HCT116 (cell line): ENCODE results near the gene TUBA4B.

Experiments used
- CEBPB ChIP-seq: IDR thresholded peaks from 2 replicates; pipeline ENCODE4 v1.6.1; 2012; ENCODE audit warnings: low read depth
- EGR1 ChIP-seq: IDR thresholded peaks from 2 replicates; pipeline ENCODE4 v1.6.1; 2012; ENCODE audit warnings: low read depth
- EZH2 ChIP-seq: fragments of 200-600 bp; sonication (generic); IDR thresholded peaks from 2 replicates; pipeline ENCODE4 v1.6.1; 2017; ENCODE audit warnings: antibody characterized with exemption, mixed run types
- JUND ChIP-seq: IDR thresholded peaks from 2 replicates; pipeline ENCODE4 v1.6.1; 2012
- POLR2A ChIP-seq: IDR thresholded peaks from 2 replicates; pipeline ENCODE4 v1.7.0; 2011; ENCODE audit warnings: borderline replicate concordance; ENCODE audit not compliant: insufficient read depth, insufficient read length; ENCODE audit errors: extremely low read depth
- POLR2AphosphoS5 ChIP-seq: IDR thresholded peaks from 2 replicates; pipeline ENCODE4 v1.6.1; 2011; ENCODE audit warnings: mild to moderate bottlenecking, low read depth, low read length, moderate library complexity
- SIN3A ChIP-seq: IDR thresholded peaks from 2 replicates; pipeline ENCODE4 v1.6.1; 2012; ENCODE audit warnings: low read depth
- SP1 ChIP-seq: IDR thresholded peaks from 2 replicates; pipeline ENCODE4 v1.6.1; 2012; ENCODE audit warnings: low read depth
- SRF ChIP-seq: IDR thresholded peaks from 2 replicates; pipeline ENCODE4 v1.6.1; 2012; ENCODE audit warnings: low read depth
- TCF7L2 ChIP-seq: IDR thresholded peaks from 2 replicates; pipeline ENCODE4 v1.7.0; 2011; ENCODE audit warnings: borderline replicate concordance, inconsistent platforms; ENCODE audit not compliant: insufficient read depth, insufficient read length; ENCODE audit errors: extremely low read depth
- TF ChIP-seq, protein P1 (sequence below), 3 experiments: fragments of 200-600 bp in 1 of 3; sonication (generic) in 1 of 3; IDR thresholded peaks in 2 of 3; conservative IDR thresholded peaks in 1 of 3; 2 replicates each; pipeline ENCODE4 v1.5.1; 2012 to 2017; ENCODE audit warnings: low read depth in 2 of 3, low read length in 2 of 3, antibody characterized with exemption in 1 of 3, borderline replicate concordance in 1 of 3, control low read depth in 1 of 3, mild to moderate bottlenecking in 1 of 3, mixed read lengths in 1 of 3, mixed run types in 1 of 3, moderate library complexity in 1 of 3; ENCODE audit not compliant: insufficient read depth in 1 of 3
- TF ChIP-seq, protein P2 (sequence below): IDR thresholded peaks from 2 replicates; pipeline ENCODE4 v1.6.1; 2012; ENCODE audit warnings: low read depth
- TF ChIP-seq, protein P3 (sequence below): IDR thresholded peaks from 2 replicates; pipeline ENCODE4 v1.6.1; 2011; ENCODE audit warnings: mild to moderate bottlenecking, low read length, moderate library complexity; ENCODE audit not compliant: insufficient replicate concordance; ENCODE audit errors: extremely low read depth
- TF ChIP-seq, protein P4 (sequence below): IDR thresholded peaks from 2 replicates; pipeline ENCODE4 v1.6.1; 2012

DNA sequence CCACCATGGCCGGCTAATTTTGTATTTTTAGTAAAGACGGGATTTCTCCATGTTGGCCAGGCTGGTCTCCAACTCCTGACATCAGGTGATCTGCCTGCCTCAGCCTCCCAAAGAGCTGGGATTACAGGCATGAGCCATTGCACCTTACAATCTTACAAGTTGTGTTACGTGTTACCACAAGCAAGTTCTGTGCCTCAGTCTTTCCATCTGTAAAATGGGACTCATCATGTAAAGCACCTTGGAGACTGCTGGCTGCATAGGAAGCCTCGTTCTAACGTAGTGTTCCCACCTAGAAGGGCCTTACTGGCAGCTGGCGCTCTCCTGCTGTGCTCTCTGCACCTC, 36.1 kb downstream of the TUBA4B start:
- TF ChIP-seq JUND (no peak), EGR1 (no peak), SIN3A (no peak), SRF (no peak), POLR2AphosphoS5 (no peak), EZH2 (no peak), POLR2A (no peak), SP1 (no peak), CEBPB (no peak), TCF7L2 (no peak)
- TF ChIP-seq, protein P1, sequence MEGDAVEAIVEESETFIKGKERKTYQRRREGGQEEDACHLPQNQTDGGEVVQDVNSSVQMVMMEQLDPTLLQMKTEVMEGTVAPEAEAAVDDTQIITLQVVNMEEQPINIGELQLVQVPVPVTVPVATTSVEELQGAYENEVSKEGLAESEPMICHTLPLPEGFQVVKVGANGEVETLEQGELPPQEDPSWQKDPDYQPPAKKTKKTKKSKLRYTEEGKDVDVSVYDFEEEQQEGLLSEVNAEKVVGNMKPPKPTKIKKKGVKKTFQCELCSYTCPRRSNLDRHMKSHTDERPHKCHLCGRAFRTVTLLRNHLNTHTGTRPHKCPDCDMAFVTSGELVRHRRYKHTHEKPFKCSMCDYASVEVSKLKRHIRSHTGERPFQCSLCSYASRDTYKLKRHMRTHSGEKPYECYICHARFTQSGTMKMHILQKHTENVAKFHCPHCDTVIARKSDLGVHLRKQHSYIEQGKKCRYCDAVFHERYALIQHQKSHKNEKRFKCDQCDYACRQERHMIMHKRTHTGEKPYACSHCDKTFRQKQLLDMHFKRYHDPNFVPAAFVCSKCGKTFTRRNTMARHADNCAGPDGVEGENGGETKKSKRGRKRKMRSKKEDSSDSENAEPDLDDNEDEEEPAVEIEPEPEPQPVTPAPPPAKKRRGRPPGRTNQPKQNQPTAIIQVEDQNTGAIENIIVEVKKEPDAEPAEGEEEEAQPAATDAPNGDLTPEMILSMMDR (IDR thresholded peaks at IDR 0.05 in 2 of 3, conservative IDR thresholded peaks at IDR 0.05 in 1 of 3; ENCODE audit: borderline replicate concordance in 1 of 3, insufficient read depth in 1 of 3, low read depth in 2 of 3, low read length in 2 of 3): no peak
- TF ChIP-seq, protein P2, sequence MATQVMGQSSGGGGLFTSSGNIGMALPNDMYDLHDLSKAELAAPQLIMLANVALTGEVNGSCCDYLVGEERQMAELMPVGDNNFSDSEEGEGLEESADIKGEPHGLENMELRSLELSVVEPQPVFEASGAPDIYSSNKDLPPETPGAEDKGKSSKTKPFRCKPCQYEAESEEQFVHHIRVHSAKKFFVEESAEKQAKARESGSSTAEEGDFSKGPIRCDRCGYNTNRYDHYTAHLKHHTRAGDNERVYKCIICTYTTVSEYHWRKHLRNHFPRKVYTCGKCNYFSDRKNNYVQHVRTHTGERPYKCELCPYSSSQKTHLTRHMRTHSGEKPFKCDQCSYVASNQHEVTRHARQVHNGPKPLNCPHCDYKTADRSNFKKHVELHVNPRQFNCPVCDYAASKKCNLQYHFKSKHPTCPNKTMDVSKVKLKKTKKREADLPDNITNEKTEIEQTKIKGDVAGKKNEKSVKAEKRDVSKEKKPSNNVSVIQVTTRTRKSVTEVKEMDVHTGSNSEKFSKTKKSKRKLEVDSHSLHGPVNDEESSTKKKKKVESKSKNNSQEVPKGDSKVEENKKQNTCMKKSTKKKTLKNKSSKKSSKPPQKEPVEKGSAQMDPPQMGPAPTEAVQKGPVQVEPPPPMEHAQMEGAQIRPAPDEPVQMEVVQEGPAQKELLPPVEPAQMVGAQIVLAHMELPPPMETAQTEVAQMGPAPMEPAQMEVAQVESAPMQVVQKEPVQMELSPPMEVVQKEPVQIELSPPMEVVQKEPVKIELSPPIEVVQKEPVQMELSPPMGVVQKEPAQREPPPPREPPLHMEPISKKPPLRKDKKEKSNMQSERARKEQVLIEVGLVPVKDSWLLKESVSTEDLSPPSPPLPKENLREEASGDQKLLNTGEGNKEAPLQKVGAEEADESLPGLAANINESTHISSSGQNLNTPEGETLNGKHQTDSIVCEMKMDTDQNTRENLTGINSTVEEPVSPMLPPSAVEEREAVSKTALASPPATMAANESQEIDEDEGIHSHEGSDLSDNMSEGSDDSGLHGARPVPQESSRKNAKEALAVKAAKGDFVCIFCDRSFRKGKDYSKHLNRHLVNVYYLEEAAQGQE: no peak
- TF ChIP-seq, protein P3, sequence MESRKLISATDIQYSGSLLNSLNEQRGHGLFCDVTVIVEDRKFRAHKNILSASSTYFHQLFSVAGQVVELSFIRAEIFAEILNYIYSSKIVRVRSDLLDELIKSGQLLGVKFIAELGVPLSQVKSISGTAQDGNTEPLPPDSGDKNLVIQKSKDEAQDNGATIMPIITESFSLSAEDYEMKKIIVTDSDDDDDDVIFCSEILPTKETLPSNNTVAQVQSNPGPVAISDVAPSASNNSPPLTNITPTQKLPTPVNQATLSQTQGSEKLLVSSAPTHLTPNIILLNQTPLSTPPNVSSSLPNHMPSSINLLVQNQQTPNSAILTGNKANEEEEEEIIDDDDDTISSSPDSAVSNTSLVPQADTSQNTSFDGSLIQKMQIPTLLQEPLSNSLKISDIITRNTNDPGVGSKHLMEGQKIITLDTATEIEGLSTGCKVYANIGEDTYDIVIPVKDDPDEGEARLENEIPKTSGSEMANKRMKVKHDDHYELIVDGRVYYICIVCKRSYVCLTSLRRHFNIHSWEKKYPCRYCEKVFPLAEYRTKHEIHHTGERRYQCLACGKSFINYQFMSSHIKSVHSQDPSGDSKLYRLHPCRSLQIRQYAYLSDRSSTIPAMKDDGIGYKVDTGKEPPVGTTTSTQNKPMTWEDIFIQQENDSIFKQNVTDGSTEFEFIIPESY: no peak
- TF ChIP-seq, protein P4, sequence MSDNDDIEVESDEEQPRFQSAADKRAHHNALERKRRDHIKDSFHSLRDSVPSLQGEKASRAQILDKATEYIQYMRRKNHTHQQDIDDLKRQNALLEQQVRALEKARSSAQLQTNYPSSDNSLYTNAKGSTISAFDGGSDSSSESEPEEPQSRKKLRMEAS: no peak
